Erythroblast (primary cell): ENCODE data around the gene VPS37B.

Experiments used
- GATA1 ChIP-seq: IDR thresholded peaks from 2 replicates; pipeline ENCODE4 v1.6.1; 2011; ENCODE audit warnings: low read depth, mild to moderate bottlenecking, control low read depth, low read length, moderate library complexity
- POLR2A ChIP-seq: IDR thresholded peaks from 2 replicates; pipeline ENCODE4 v1.6.1; 2011; ENCODE audit warnings: mild to moderate bottlenecking, low read length

- no peak for TF ChIP-seq POLR2A
- no peak for TF ChIP-seq GATA1
Measured at GRCh38 chr12:122834921-122835749, 60.8 kb downstream of the VPS37B start, which contains the start of gene HIP1R.
